Measurements from ENCODE around the gene SLC43A1. TPM values are rescaled to one million over a fixed set of nuclear protein-coding genes. Genes with fewer than 3 reads are reported as not detected.

The SLC43A1 gene
- total RNA-seq, 2 donors from 2014 or later, result 8.7 to 19.0 TPM

DNA sequence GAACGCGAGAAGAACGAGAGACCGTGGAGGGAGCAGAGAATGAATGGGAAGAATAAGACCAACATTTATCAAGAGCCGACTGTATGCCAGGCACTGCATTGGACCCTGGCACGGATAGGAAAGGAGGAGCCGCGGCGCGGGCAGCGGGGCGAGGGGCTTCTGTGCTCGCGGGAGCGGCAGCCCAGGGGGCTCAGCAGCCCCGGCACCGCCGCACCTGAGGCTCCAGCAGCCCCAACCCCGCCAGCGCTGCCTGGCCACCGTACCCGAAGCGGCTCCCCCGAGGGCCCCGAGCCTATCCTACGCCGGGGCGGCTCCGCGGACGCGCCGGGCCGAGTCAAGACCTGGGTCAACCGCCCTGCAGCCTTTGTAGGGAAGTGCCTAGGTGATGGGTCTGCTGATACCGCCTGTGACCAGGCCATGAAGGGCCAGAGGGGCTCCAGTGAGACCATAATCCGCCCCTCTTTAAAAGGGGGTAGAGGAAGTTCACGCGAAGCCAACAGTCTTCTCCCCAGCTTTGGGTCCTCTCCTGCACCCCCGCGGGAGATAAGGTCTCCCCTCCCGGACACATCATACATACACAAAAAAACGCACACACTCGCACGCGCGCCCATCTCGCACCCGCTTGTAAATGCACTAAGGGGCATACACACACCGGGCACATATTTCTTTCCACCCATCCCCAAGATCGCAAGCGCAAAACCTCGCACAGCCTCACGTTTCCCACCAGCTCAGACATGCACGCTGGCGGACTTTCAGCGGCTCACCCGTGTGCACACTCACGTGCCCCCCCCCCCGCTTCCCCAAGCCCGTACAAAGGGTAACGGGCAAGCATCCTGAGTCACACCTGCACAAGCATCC is 56.1 kb downstream of the SLC43A1 start:
- Histone ChIP-seq H3K27me3 (peaks cover 35% of the 10 kb centered on the region), H3K36me3 (no peaks in the 10 kb centered on the region), H3K9ac (ENCODE audit: low read depth in 2 of 2, low read length in 2 of 2) (peak overlapping the region; percentile 26 to 34), H3K27ac (no peak overlapping the region), H3K4me3 (peak overlapping the region; percentile 38), H3K9me3 (no peaks in the 10 kb centered on the region), H3K4me1 (peaks cover 15% of the 10 kb centered on the region)
- TF ChIP-seq, protein P1, sequence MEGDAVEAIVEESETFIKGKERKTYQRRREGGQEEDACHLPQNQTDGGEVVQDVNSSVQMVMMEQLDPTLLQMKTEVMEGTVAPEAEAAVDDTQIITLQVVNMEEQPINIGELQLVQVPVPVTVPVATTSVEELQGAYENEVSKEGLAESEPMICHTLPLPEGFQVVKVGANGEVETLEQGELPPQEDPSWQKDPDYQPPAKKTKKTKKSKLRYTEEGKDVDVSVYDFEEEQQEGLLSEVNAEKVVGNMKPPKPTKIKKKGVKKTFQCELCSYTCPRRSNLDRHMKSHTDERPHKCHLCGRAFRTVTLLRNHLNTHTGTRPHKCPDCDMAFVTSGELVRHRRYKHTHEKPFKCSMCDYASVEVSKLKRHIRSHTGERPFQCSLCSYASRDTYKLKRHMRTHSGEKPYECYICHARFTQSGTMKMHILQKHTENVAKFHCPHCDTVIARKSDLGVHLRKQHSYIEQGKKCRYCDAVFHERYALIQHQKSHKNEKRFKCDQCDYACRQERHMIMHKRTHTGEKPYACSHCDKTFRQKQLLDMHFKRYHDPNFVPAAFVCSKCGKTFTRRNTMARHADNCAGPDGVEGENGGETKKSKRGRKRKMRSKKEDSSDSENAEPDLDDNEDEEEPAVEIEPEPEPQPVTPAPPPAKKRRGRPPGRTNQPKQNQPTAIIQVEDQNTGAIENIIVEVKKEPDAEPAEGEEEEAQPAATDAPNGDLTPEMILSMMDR (IDR thresholded peaks at IDR 0.05), result no peak
- intact Hi-C loops (cut with DNase I), result loop anchor here (5.0 kb wide), 1 partner anchor 68 kb away; no protein-coding TSS in a partner anchor
- no peak for DNase-seq

DNA sequence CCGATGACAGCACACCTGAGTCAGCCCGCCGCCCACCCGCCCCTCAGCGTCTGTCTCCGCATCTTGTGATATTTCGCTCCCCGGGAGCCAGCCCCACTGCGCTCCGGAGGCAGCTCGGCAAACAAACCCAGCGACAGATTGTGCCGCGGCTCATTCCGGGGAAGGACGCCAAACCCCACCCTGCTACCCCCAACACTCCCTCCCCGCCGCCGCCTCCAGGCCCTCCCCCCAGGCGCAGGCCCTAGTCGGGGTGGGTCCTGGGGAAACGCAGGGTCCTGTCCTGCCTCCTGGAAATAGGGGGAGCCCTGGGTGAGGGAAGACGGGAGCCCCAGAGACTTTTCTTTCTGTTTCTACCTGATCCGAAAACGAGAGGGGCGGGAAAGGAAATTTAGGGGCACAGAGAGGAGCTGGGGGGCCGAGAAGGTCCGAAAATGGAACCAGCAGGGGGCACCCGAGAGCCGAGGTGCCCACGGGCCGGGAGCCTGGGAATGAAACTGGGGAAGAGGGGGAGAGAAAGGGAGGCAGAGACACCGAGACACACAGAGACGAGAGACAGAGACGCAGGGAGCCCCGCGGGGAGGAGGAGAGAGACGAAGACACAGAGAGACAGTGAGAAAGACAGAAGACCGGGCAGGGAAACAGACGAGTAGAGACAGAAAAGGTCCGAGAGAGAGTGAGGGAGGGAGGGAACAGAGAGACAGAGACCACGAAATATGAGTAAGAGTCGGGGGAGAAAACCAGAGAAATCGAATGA is 56.9 kb downstream of the SLC43A1 start:
- peak overlapping the region in 1 of 2 donors; percentile 34 for H3K9ac ChIP-seq (ENCODE audit: low read depth in 2 of 2, low read length in 2 of 2)

DNA sequence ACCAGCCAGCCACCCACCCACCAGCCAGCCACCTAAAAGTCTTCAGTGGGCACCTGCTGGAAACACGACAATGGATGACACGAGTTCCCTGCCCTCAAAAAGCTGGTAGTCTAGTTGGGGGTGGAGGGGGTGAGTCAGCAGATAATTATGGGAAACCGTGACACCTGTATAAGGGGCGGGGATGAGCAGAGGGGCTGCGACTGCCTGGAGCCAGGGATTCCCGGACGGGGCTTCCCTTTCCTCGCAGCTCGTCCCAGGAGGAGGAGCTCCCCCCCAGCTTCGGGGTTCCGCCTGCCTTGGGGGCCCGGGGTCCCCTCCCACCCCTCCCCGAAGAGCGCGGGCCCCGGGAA is 57.5 kb downstream of the SLC43A1 start:
- H3K4me3 ChIP-seq, result peak overlapping the region; percentile 38
- no peaks in the 10 kb centered on the region for H3K36me3 ChIP-seq
- H3K27ac ChIP-seq, result no peak overlapping the region
- H3K9me3 ChIP-seq, result no peaks in the 10 kb centered on the region
- intact Hi-C loops (cut with DNase I), result loop anchor here (5.0 kb wide), 1 partner anchor 69 kb away; no protein-coding TSS in a partner anchor
- DNase-seq, result no peak
- H3K9ac ChIP-seq (ENCODE audit: low read depth in 2 of 2, low read length in 2 of 2), result no peak overlapping the region
- peaks cover 15% of the 10 kb centered on the region for H3K4me1 ChIP-seq
- H3K27me3 ChIP-seq, result peaks cover 35% of the 10 kb centered on the region
- TF ChIP-seq, protein P1 (IDR thresholded peaks at IDR 0.05), result no peak

More for the DNA sequence above, 56.9 kb downstream of the SLC43A1 start:
- H3K4me1 ChIP-seq, result peaks cover 15% of the 10 kb centered on the region
- peaks cover 35% of the 10 kb centered on the region for H3K27me3 ChIP-seq
- no peaks in the 10 kb centered on the region for H3K9me3 ChIP-seq
- DNase-seq, result peak; percentile 74
- intact Hi-C loops (cut with DNase I), result loop anchor here (5.0 kb wide), 1 partner anchor 69 kb away; no protein-coding TSS in a partner anchor
- H3K36me3 ChIP-seq, result no peaks in the 10 kb centered on the region
- no peak overlapping the region for H3K27ac ChIP-seq
- TF ChIP-seq, protein P1 (IDR thresholded peaks at IDR 0.05), result peak; percentile 63
- H3K4me3 ChIP-seq, result peak overlapping the region; percentile 38

DNA sequence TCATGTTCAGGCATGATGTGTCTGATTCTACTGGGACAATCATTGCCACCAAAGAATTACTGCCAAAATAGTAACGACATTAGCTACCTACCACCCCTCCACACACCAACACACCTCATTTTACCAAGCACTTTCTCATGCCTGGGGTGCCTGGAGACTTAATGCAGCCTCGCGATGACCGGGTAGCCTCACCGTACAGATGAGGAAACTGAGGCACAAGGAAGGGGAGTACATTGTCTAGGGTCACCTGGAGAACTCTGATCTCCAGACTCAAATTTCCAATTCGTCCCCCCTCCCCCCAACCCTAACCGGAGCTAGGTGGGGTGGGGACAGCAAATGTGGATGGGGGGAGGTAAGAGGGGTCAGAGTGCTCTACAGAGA is 57.9 kb downstream of the SLC43A1 start:
- intact Hi-C loops (cut with DNase I), result loop anchor here (5.0 kb wide), 1 partner anchor 70 kb away; no protein-coding TSS in a partner anchor
- peaks cover 35% of the 10 kb centered on the region for H3K27me3 ChIP-seq
- peaks cover 15% of the 10 kb centered on the region for H3K4me1 ChIP-seq
- H3K36me3 ChIP-seq, result no peaks in the 10 kb centered on the region
- TF ChIP-seq, protein P1 (IDR thresholded peaks at IDR 0.05), result peak; percentile 31
- H3K9ac ChIP-seq (ENCODE audit: low read depth in 2 of 2, low read length in 2 of 2), result no peak overlapping the region
- H3K27ac ChIP-seq, result no peak overlapping the region
- no peak overlapping the region for H3K4me3 ChIP-seq
- DNase-seq, result no peak
- no peaks in the 10 kb centered on the region for H3K9me3 ChIP-seq

DNA sequence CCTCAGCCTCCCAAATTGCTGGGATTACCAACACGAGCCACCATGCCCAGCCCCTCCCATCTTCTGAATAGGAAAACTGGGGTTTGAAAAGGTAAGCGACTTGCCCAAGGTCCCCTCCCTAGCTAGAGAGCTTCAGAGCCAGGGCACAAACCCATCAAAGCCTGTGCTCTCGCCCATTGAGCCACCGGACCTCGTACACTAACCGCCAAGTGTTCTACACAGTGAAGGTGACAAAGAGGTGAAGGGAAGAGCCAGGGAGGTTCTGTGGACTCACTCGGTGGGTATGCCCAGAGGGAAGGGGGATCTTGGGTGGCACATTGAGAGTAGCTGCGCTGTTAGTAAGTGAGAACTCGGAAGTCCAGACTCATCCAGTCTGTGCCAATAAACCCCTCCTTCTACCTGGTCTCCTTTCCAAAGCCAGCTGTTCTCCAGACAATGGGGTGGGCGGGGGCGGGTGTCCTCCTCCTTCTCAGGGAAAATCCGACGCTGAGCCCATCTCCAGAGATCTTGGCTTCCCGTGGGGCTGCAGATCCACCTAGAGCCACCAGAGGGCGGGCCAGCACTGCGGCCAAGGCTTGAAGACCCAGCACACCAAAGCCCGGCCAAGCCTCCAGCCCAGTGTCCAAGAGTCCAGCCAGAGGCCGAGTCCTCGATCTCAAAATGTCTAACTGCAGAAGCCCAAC is 58.4 kb downstream of the SLC43A1 start:
- Histone ChIP-seq H3K27ac (no peak overlapping the region), H3K4me1 (peaks cover 15% of the 10 kb centered on the region), H3K9ac (ENCODE audit: low read depth in 2 of 2, low read length in 2 of 2) (no peak overlapping the region), H3K9me3 (no peaks in the 10 kb centered on the region), H3K4me3 (no peak overlapping the region), H3K36me3 (no peaks in the 10 kb centered on the region), H3K27me3 (peaks cover 35% of the 10 kb centered on the region)
- DNase-seq, result peak; percentile 92
- intact Hi-C loops (cut with DNase I), result loop anchor here (5.0 kb wide), 1 partner anchor 70 kb away; no protein-coding TSS in a partner anchor
- TF ChIP-seq, protein P1 (IDR thresholded peaks at IDR 0.05), result peak; percentile 99
